HG02840 (cell line): Measurements from ENCODE around the gene CLEC3B.
"Not testable (repeated sequence)": the region's sequence is repeated elsewhere in the genome, so short reads cannot be mapped to it uniquely, and the experiment has no call there.

Experiments used
- ATAC-seq: cut with Tn5 transposase; IDR thresholded peaks from one replicate; pipeline ENCODE4 v1.9.1; 2021; ENCODE audit warnings: mild to moderate bottlenecking, moderate library complexity, moderate number of reproducible peaks; ENCODE audit not compliant: unreplicated experiment, low FRiP score

The CLEC3B gene

DNA sequence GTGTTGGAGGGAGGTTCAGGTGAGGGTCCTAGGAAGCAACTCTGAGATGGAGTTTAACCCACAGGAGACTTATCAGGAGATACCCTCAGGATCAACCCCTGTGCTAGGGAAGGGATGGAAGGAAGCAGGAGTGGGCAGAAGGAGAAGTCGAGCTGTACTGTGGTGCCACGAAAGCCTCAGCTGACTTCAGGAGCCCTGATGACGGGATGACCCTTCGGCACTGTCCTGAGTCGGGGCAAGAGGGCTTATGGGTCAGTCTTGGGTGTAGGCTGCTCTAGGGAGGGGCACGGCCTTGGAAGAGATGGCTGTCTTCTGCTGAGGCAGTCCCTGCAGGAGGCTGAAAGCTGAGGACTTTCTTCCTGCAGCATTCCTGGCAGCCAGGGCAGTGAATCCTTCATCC is 7.7 kb downstream of the CLEC3B start:
- no peak for ATAC-seq

GRCh38 chr3:45034612-45035252 is 8.6 kb downstream of the CLEC3B start:
- ATAC-seq: no peak

- ATAC-seq: no peak
Observed at GRCh38 chr3:45035441-45036301, 9.6 kb downstream of the CLEC3B start.

DNA sequence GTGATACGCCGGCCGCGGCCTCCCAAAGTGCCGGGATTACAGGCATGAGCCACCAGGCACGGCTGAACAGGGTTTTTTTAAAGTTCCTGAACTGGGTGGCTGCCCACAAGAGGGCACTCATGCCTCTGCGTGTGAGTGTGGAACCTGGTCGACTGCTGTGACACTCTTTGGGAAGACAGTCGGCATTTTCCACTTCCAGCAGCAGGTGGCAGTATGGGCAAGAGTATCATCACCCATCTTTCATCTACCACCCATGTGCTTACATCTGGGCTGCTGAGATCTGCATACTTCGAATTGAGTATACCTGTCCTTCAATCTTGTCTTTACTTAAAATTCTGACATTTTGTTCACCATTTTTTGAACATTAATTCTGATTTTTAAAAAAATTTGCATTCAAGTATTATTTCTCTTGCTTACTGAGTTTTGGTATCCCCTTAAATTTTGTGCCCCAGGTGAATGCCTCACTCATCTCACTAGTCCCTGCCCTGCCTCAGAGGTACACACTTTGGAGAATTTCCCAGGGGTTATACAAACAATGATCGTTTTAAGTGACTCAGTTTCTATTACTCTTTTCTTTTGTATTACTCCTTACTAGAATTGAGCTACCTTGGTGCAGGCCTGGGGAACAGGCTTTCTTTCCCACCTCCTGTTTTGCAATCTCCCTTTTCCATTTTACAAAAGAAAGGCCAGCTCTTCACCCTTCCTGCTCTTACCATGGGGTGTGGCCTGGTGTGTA is 11.8 kb downstream of the CLEC3B start:
- peak; percentile 70 for ATAC-seq

GRCh38 chr3:45041666-45042065 is 15.6 kb downstream of the CLEC3B start:
- ATAC-seq: no peak

DNA sequence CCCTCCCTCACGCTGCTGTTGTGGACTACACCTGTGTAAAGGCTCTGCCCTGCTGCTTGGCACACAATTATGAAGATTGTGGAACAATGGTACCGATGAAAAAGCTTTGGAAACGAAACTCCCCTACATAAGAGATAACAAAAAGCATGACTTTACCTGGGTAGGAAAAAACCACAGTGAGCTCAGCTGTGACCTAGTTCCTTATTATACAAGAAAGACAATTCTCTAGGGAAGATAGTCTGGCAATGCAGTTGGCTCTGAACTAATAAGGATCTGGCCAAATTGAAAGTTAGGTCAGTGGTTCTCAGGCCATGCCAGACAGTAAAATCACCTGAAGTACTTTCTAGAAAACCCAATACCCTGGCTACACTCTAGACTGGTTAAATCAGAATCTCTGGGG is 16.1 kb downstream of the CLEC3B start:
- ATAC-seq: no peak

DNA sequence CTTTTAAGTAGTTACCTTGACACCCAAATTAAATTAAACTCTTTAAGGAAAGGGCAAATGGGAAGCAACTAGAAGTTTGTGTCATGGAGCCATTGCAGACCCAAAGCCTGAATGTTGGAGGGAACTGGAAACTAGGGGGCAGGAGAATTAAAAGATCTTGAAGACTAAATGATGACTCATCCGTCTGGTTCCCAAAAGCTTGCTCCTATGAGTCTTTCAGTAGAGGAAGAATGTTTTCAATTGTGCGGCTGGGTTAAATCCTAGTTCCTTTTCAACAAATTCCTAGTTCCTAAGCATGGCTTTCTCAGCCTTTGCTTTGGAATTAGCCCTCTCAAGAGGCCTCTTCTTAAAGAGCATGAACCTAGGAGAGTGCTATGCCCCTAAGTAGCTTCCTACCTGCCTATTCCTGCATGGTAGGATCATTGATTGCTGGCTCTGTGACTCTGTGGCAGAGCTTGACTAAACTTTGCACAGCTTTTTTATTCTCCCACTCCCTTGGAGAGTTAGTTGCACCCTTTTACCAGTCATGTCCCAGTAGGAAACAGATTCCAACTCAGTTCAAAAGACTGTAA is 17.7 kb downstream of the CLEC3B start:
- no peak for ATAC-seq

- ATAC-seq: no peak
Observed at GRCh38 chr3:45048244-45048643, 22.1 kb downstream of the CLEC3B start.

- no peak for ATAC-seq
Observed at GRCh38 chr3:45049807-45050206, 23.7 kb downstream of the CLEC3B start.

- no peak for ATAC-seq
Observed at GRCh38 chr3:45051685-45052084, 25.6 kb downstream of the CLEC3B start.

- not testable (repeated sequence) for ATAC-seq
Observed at GRCh38 chr3:45053805-45054195, 27.7 kb downstream of the CLEC3B start.

DNA sequence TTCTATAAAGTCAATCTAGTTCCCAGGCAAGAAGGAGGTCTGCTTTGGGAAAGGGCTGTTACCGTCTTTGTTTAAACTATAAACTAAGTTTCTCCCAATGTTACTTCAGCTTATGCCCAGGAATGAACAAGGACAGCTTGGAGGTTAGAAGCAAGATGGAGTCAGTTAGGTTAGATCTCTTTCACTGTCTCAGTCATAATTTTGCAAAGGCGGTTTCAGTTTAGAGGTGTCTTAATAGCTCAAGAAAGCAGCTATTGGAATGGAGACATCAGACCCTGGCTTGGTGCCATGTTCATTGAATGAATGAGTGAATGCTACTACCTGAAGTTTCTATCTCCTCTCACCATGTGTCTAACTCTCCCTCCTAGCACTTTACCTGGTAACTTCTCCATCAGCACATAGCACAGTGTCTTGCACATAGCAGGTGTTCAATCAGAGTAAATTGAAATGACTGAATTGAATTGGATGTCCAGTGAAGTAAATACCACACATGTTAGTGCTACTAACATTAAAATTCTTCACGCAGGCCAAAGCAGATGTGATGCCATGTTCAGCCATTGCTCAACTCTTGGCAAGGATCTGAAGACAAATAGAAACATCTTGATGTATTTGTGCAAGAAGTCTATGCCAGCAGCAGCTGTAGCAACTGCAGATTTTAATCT is 28.2 kb downstream of the CLEC3B start:
- ATAC-seq: no peak

- no peak for ATAC-seq
Observed at GRCh38 chr3:45055032-45055410, 28.9 kb downstream of the CLEC3B start.

DNA sequence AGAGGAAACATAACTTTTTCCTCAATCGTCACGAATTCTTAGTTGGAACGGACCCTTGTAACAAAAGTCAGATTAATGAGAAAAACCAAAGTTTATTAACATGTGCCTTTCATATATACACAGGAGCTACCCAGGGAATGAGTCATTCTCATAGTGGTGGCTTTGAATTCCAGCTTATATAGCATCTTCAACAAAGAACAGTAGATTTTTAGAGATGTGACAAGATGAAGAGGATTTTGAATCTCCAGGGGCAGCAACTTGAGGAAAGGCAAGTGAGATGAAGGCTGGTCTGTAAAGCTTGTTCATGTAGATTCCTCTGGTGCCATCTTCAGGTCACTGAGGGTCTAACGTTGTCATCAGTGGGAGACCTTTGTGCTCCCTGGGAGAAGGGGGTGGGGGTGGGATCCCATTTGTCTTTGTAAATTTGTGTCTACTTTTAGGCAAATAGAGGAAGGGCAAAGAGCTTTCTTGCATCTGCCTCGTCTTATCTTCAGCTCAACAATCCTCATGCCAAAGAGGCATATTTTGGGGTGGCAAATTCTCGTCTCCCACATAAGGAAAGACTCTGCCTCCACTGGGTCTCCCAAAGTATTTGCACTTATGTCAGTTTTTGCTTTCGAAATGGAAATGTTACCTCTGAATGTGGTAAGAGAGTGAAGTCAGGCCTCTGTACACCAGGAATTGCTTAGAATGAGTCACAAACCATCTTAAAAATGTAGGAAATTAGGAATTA is 29.5 kb downstream of the CLEC3B start:
- no peak for ATAC-seq

- no peak for ATAC-seq
Observed at GRCh38 chr3:45056608-45057301, 30.7 kb downstream of the CLEC3B start.

GRCh38 chr3:45057557-45057956 is 31.5 kb downstream of the CLEC3B start:
- ATAC-seq: no peak

- ATAC-seq: no peak
Observed at GRCh38 chr3:45059132-45059531, 33.0 kb downstream of the CLEC3B start.

GRCh38 chr3:45060165-45060892 is 34.2 kb downstream of the CLEC3B start:
- no peak for ATAC-seq

DNA sequence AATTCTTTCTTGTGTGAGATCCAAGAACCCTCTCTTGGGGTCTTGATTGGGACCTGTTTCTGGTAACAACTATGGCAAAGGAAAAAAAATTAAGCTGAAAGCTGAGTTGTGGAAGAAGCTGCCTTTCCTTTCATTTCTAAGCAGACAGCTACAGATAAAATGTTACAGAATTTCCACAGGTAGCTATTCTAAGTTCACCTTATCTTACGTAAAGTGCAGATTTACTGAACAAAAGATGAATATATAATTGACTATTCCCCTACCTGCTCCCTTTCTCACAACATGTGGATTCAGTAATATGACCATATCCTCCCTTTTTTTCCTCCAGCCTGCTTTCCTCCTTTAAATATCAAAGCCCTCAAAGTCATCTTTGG is 36.6 kb downstream of the CLEC3B start:
- no peak for ATAC-seq
